MCF 10A (cell line): ENCODE data around the gene KLHL12. TPM values are rescaled to one million over a fixed set of nuclear protein-coding genes. Genes with fewer than 3 reads are reported as not detected.

Experiments
- Bru-seq: library from RNA; stranded (reverse); fragments of 400-500 nt; gene quantifications from one replicate; lab custom pipeline; 2021; lab: Mats Ljungman, UMichigan
- BruChase-seq, 2 experiments: library from RNA; stranded (reverse); fragments of 400-500 nt; gene quantifications; one replicate each; lab custom pipeline; 2021; lab: Mats Ljungman, UMichigan
- BruUV-seq: library from RNA; stranded (reverse); fragments of 400-500 nt; replicated peaks from 2 replicates; lab custom pipeline; 2021; lab: Mats Ljungman, UMichigan
- CTCF ChIA-PET: fragments of 300-600 bp; sonication (Branson Sonifier 250); formaldehyde crosslinking; extraction: SDS; loops from one replicate; lab custom pipeline; 2021; ENCODE audit warnings: antibody characterized with exemption, inconsistent platforms; lab: Yijun Ruan, JAX
- POLR2A ChIA-PET: fragments of 300-600, 350-650 bp; sonication (Branson Sonifier 250); formaldehyde crosslinking; extraction: SDS; loops from one replicate; lab custom pipeline; 2020; ENCODE audit warnings: antibody characterized with exemption, inconsistent platforms; lab: Yijun Ruan, JAX
- DNase-seq: peaks from one replicate; pipeline ENCODE4 v3.0.0-alpha.2; 2018; ENCODE audit not compliant: unreplicated experiment
- H3K27ac Mint-ChIP-seq: one replicate; pipeline ENCODE4 v1.8.0; 2022; ENCODE audit warnings: mild to moderate bottlenecking, low read depth, mixed read lengths; ENCODE audit not compliant: unreplicated experiment
- H3K27me3 Mint-ChIP-seq: one replicate; pipeline ENCODE4 v1.8.0; 2022; ENCODE audit warnings: mixed read lengths; ENCODE audit not compliant: insufficient read depth, unreplicated experiment
- H3K36me3 Mint-ChIP-seq: one replicate; pipeline ENCODE4 v1.8.0; 2022; ENCODE audit warnings: mild to moderate bottlenecking, moderate library complexity, mixed read lengths; ENCODE audit not compliant: insufficient read depth, unreplicated experiment
- H3K4me1 Mint-ChIP-seq: one replicate; pipeline ENCODE4 v1.8.0; 2022; ENCODE audit warnings: mixed read lengths; ENCODE audit not compliant: insufficient read depth, unreplicated experiment
- H3K4me3 Mint-ChIP-seq: one replicate; pipeline ENCODE4 v1.8.0; 2022; ENCODE audit warnings: mild to moderate bottlenecking, moderate library complexity, mixed read lengths; ENCODE audit not compliant: unreplicated experiment
- H3K9me3 Mint-ChIP-seq: one replicate; pipeline ENCODE4 v1.8.0; 2022; ENCODE audit warnings: mixed read lengths; ENCODE audit not compliant: unreplicated experiment
- CTCF ChIP-seq: fragments of 200-600 bp; IDR thresholded peaks from one replicate; pipeline ENCODE4 v1.8.0; 2022; ENCODE audit warnings: antibody characterized with exemption, mild to moderate bottlenecking; ENCODE audit not compliant: unreplicated experiment
- intact Hi-C: fragments of 100-400 bp; cut with micrococcal nuclease; formaldehyde crosslinking; loops from 2 replicates; pipeline ENCODE4 v1.14.1; 2022
- long read RNA-seq: library from polyadenylated mRNA; stranded (forward); transcript quantifications from one replicate; pipeline ENCODE4 v2.0.0, GENCODE V29; 2022
- total RNA-seq: library from RNA; stranded (reverse); gene quantifications from 2 replicates; pipeline ENCODE4 v1.2.3, GENCODE V29; 2022

Gene KLHL12
- total RNA-seq (51.0 and 59.0 TPM in 2 replicates), Bru-seq, nascent RNA (percentile 81 among the genes with signal in this experiment), BruChase-seq, experiment 1, labeled RNA remaining after a 6-hour chase (percentile 89 among the genes with signal in this experiment), BruChase-seq, experiment 2, labeled RNA remaining after a 2-hour chase (percentile 84 among the genes with signal in this experiment)
- long read RNA-seq, transcript KLHL12-203 (12 exons, 3,359 nt): major isoform, 90 of 121 reads
- long read RNA-seq, partial matches to known transcripts: 8 of 121 reads
- long read RNA-seq, other reads (novel, unspliced or antisense): 23 of 121 reads

- intact Hi-C loops: loop anchor here (1.0 to 2.0 kb wide), 3 partner anchors 32 to 72 kb away; partner anchors contain the start of gene ADIPOR1
- Mint-ChIP-seq H3K36me3 (peaks cover 31% of the 10 kb centered on the region), H3K4me1 (peaks cover 38% of the 10 kb centered on the region), H3K9me3 (no peaks in the 10 kb centered on the region), H3K4me3 (peak within 1 kb of the TSS; percentile 95), H3K27me3 (no peaks in the 10 kb centered on the region), H3K27ac (peak within 1 kb of the TSS; percentile 93)
- DNase-seq: peak; percentile 99
- TF ChIP-seq CTCF: peak; percentile 87
- BruUV-seq: TSS peak; percentile 58
- ChIA-PET POLR2A (interaction anchor here (0.7 to 4.2 kb wide), 27 partner anchors 9 to 579 kb away, joined by 3 to 32 read pairs (median 5); partner anchors contain the start of genes CYB5R1, KDM5B, PCAT6 and TMEM183A), CTCF (interaction anchor here (0.5 to 1.8 kb wide), 18 partner anchors 11 to 1208 kb away, joined by 3 to 9 read pairs (median 4); partner anchors contain the start of genes CYB5R1 and RABIF)
These were observed at the start of gene KLHL12 for GRCh38 chr1:202926581-202927491. Gene KLHL12, minus strand, starts transcription at chr1:202927234. Its CDS starts 2,072 bp downstream, at chr1:202925162.

- Mint-ChIP-seq H3K4me3 (no peak overlapping the region), H3K36me3 (no peaks in the 10 kb centered on the region), H3K27me3 (peaks cover 48% of the 10 kb centered on the region), H3K27ac (no peak overlapping the region), H3K4me1 (peaks cover 5% of the 10 kb centered on the region), H3K9me3 (no peaks in the 10 kb centered on the region)
- ChIA-PET POLR2A (interaction anchor here (0.7 to 5.3 kb wide), 5 partner anchors 11 to 57 kb away, joined by 3 to 30 read pairs (median 4); partner anchors contain the start of gene TMEM183A), CTCF (interaction anchor here (0.6 to 1.7 kb wide), 3 partner anchors 24 to 233 kb away, joined by 3 to 16 read pairs (median 3); no protein-coding TSS in a partner anchor)
- intact Hi-C loops: no loop called here
- BruUV-seq: no TSS peak
- DNase-seq: no peak
- TF ChIP-seq CTCF: no peak
These were observed 49.6 kb upstream of the KLHL12 start for GRCh38 chr1:202976633-202977032.

- H3K4me1 Mint-ChIP-seq: peaks cover 5% of the 10 kb centered on the region
- ChIA-PET CTCF (interaction anchor here (0.9 to 1.2 kb wide), 3 partner anchors 21 to 26 kb away, joined by 3 read pairs; no protein-coding TSS in a partner anchor), POLR2A (interaction anchor here (1.2 to 5.3 kb wide), 3 partner anchors 9 to 33 kb away, joined by 3 to 30 read pairs (median 6); partner anchors contain the start of gene TMEM183A)
- BruUV-seq: no TSS peak
- DNase-seq: no peak
- H3K4me3 Mint-ChIP-seq: no peak overlapping the region
- no peaks in the 10 kb centered on the region for H3K9me3 Mint-ChIP-seq
- no peak for TF ChIP-seq CTCF
- no peak overlapping the region for H3K27ac Mint-ChIP-seq
- intact Hi-C loops: no loop called here
- H3K27me3 Mint-ChIP-seq: peaks cover 40% of the 10 kb centered on the region
- H3K36me3 Mint-ChIP-seq: no peaks in the 10 kb centered on the region
These were observed 47.8 kb upstream of the KLHL12 start for GRCh38 chr1:202974856-202975255.
